ENCODE measurements around the gene ARL3.

ARL3 gene

GRCh38 chr10:102654566-102654965, 59.6 kb downstream of the ARL3 start:
- FAIRE-seq, result no peak
- DNase-seq (ENCODE audit: insufficient read length, low spot score), result no peak

- peak; percentile 87 for FAIRE-seq
- no peak for DNase-seq (ENCODE audit: insufficient read length, low spot score)
Measured at GRCh38 chr10:102653060-102653459, 61.1 kb downstream of the ARL3 start.

GRCh38 chr10:102652170-102652916, 61.9 kb downstream of the ARL3 start:
- FAIRE-seq, result peak; percentile 100
- DNase-seq (ENCODE audit: insufficient read length, low spot score), result no peak

- FAIRE-seq (no peak), DNase-seq (ENCODE audit: insufficient read length, low spot score) (no peak)
Measured at GRCh38 chr10:102651455-102652169, 62.6 kb downstream of the ARL3 start.

GRCh38 chr10:102650655-102651454, 63.3 kb downstream of the ARL3 start:
- FAIRE-seq, result peak; percentile 85
- no peak for DNase-seq (ENCODE audit: insufficient read length, low spot score)

- FAIRE-seq (no peak), DNase-seq (ENCODE audit: insufficient read length, low spot score) (no peak)
Measured at GRCh38 chr10:102649797-102650654, 64.2 kb downstream of the ARL3 start.

- FAIRE-seq, result peak; percentile 37
- DNase-seq (ENCODE audit: insufficient read length, low spot score), result no peak
Measured at GRCh38 chr10:102648889-102649796, 65.1 kb downstream of the ARL3 start.

- DNase-seq (ENCODE audit: insufficient read length, low spot score) (no peak), FAIRE-seq (no peak)
Measured at GRCh38 chr10:102648269-102648888, 65.8 kb downstream of the ARL3 start.

GRCh38 chr10:102647443-102648268, 66.5 kb downstream of the ARL3 start:
- DNase-seq (ENCODE audit: insufficient read length, low spot score) (no peak), FAIRE-seq (peak; percentile 72)

- FAIRE-seq (peak; percentile 21), DNase-seq (ENCODE audit: insufficient read length, low spot score) (no peak)
Measured at GRCh38 chr10:102646610-102647442, 67.4 kb downstream of the ARL3 start.

GRCh38 chr10:102645741-102646609, 68.2 kb downstream of the ARL3 start:
- FAIRE-seq, result peak; percentile 99

GRCh38 chr10:102645388-102645740, 68.8 kb downstream of the ARL3 start:
- FAIRE-seq, result no peak
- DNase-seq (ENCODE audit: insufficient read length, low spot score), result no peak

More at GRCh38 chr10:102645741-102646609, 68.2 kb downstream of the ARL3 start:
- no peak for DNase-seq (ENCODE audit: insufficient read length, low spot score)

- DNase-seq (ENCODE audit: insufficient read length, low spot score) (no peak), FAIRE-seq (peak; percentile 14)
Measured at GRCh38 chr10:102644646-102645387, 69.4 kb downstream of the ARL3 start.

GRCh38 chr10:102644066-102644645, 70.0 kb downstream of the ARL3 start, which contains the start of gene TRIM8:
Gene TRIM8, plus strand, starts transcription at chr10:102644479. Its CDS starts 139 bp downstream, at chr10:102644618.
- no peak for FAIRE-seq
- DNase-seq (ENCODE audit: insufficient read length, low spot score), result no peak

Measured in GM19239 (cell line).